CD14-positive monocyte (primary cell): ENCODE data around the gene PSMD5. TPM values are rescaled to one million over a fixed set of nuclear protein-coding genes. Genes with fewer than 3 reads are reported as not detected.

Experiments used
- DNase-seq, 3 donors: peaks; one replicate each; pipeline ENCODE4 v3.0.0-alpha.2; 2011 to 2022
- H2AFZ ChIP-seq: 2 replicates; pipeline ENCODE4 v1.6.0; 2012; ENCODE audit warnings: mild to moderate bottlenecking, low read depth, low read length, inconsistent platforms; ENCODE audit not compliant: insufficient read depth, poor library complexity, severe bottlenecking
- H3K27ac ChIP-seq, 2 donors: 1 replicate in 1 of 2; 2 replicates in 1 of 2; pipeline ENCODE4 v1.5.1; 2012 to 2013; ENCODE audit warnings: low read length in 2 of 2, control low read depth in 1 of 2, inconsistent platforms in 1 of 2, low read depth in 1 of 2, mild to moderate bottlenecking in 1 of 2
- H3K27me3 ChIP-seq, 2 donors: one replicate each; pipeline versions ENCODE4 v1.6.0 to v1.6.1; 2011 to 2013; ENCODE audit warnings: low read length in 2 of 2; ENCODE audit not compliant: control insufficient read depth in 2 of 2, insufficient read depth in 2 of 2
- H3K36me3 ChIP-seq, 2 donors: replicated peaks in 1 of 2; 1 replicate in 1 of 2; 2 replicates in 1 of 2; pipeline versions ENCODE4 v1.5.1 to v1.6.1; 2012 to 2013; ENCODE audit warnings: low read length in 2 of 2, control low read depth in 1 of 2, inconsistent platforms in 1 of 2, mild to moderate bottlenecking in 1 of 2; ENCODE audit not compliant: insufficient read depth in 2 of 2, control insufficient read depth in 1 of 2
- H3K4me1 ChIP-seq, 2 donors: 1 replicate in 1 of 2; 2 replicates in 1 of 2; pipeline versions ENCODE4 v1.5.1 to v1.6.1; 2012 to 2013; ENCODE audit warnings: low read length in 2 of 2, control low read depth in 1 of 2, inconsistent platforms in 1 of 2, mild to moderate bottlenecking in 1 of 2, moderate library complexity in 1 of 2; ENCODE audit not compliant: insufficient read depth in 2 of 2, control insufficient read depth in 1 of 2
- H3K4me2 ChIP-seq: replicated peaks from 2 replicates; pipeline ENCODE3; 2012; ENCODE audit warnings: low read length, moderate library complexity, mild to moderate bottlenecking; ENCODE audit not compliant: poor library complexity, severe bottlenecking; ENCODE audit errors: extremely low read depth
- H3K4me3 ChIP-seq, 3 experiments: fragments of 200-600 bp in 1 of 3; sonication (generic) in 1 of 3; replicated peaks in 1 of 3; 1 replicate in 2 of 3; 2 replicates in 1 of 3; pipeline ENCODE4 v1.5.1; 2011 to 2013; ENCODE audit warnings: low read length in 3 of 3, mild to moderate bottlenecking in 3 of 3, control low read depth in 2 of 3, low read depth in 2 of 3, inconsistent platforms in 1 of 3, moderate library complexity in 1 of 3
- H3K79me2 ChIP-seq: 2 replicates; pipeline ENCODE4 v1.6.0; 2012; ENCODE audit warnings: mild to moderate bottlenecking, control low read depth, inconsistent platforms, low read length, moderate library complexity; ENCODE audit not compliant: insufficient read depth
- H3K9ac ChIP-seq: 2 replicates; pipeline ENCODE4 v1.6.0; 2017; ENCODE audit warnings: low read length, mild to moderate bottlenecking; ENCODE audit not compliant: insufficient read depth, poor library complexity, severe bottlenecking
- H3K9me3 ChIP-seq, 2 donors: replicated peaks in 1 of 2; 1 replicate in 1 of 2; 2 replicates in 1 of 2; pipeline versions ENCODE4 v1.5.1 to v1.6.1; 2012 to 2013; ENCODE audit warnings: low read length in 2 of 2, control low read depth in 1 of 2; ENCODE audit not compliant: control insufficient read depth in 1 of 2, insufficient read depth in 1 of 2
- H4K20me1 ChIP-seq: 2 replicates; pipeline ENCODE4 v1.6.0; 2012; ENCODE audit warnings: mild to moderate bottlenecking, low read length, control low read depth, moderate library complexity; ENCODE audit not compliant: insufficient read depth
- H3K27ac Mint-ChIP-seq, 7 donors: one replicate each; pipeline ENCODE4 v1.8.0; 2020; ENCODE audit warnings: mild to moderate bottlenecking in 7 of 7, mixed read lengths in 7 of 7, moderate library complexity in 6 of 7, inconsistent platforms in 2 of 7
- H3K27me3 Mint-ChIP-seq, 3 donors: one replicate each; pipeline ENCODE4 v1.8.0; 2021 to 2022; ENCODE audit warnings: low read depth in 3 of 3, mild to moderate bottlenecking in 3 of 3, mixed read lengths in 3 of 3, moderate library complexity in 3 of 3, inconsistent platforms in 1 of 3
- H3K36me3 Mint-ChIP-seq, 2 donors: one replicate each; pipeline ENCODE4 v1.8.0; 2020; ENCODE audit warnings: mixed read lengths in 2 of 2, inconsistent platforms in 1 of 2, mild to moderate bottlenecking in 1 of 2
- H3K4me1 Mint-ChIP-seq: one replicate; pipeline ENCODE4 v1.8.0; 2020; ENCODE audit warnings: mild to moderate bottlenecking, mixed read lengths
- H3K4me3 Mint-ChIP-seq, 2 donors: one replicate each; pipeline ENCODE4 v1.8.0; 2020; ENCODE audit warnings: mild to moderate bottlenecking in 2 of 2, mixed read lengths in 2 of 2, moderate library complexity in 1 of 2
- H3K9me3 Mint-ChIP-seq, 7 donors: one replicate each; pipeline ENCODE4 v1.8.0; 2020 to 2022; ENCODE audit warnings: mixed read lengths in 7 of 7, mild to moderate bottlenecking in 6 of 7, moderate library complexity in 6 of 7, inconsistent platforms in 2 of 7
- CTCF ChIP-seq: fragments of 200-600 bp; IDR thresholded peaks from one replicate; pipeline ENCODE4 v1.8.0; 2022; ENCODE audit warnings: antibody characterized with exemption, mild to moderate bottlenecking
- WGBS: methylation state at CpG from one replicate; pipeline ENCODE4 v1.1.5; 2013; ENCODE audit warnings: missing lambda C conversion rate; ENCODE audit not compliant: insufficient coverage; 5-methylcytosine and 5-hydroxymethylcytosine counted together
- intact Hi-C, 2 donors: fragments of 100-400 bp; cut with micrococcal nuclease; formaldehyde crosslinking; loops; one replicate each; pipeline versions ENCODE4 v1.15.0 to v1.15.1; 2023
- polyA plus RNA-seq, 3 donors: library from polyadenylated mRNA; depleted of rRNA in 1 of 3; unstranded in 2 of 3; stranded (reverse) in 1 of 3; fragments of 300-500 nt in 2 of 3; fragments of >200 nt in 1 of 3; fragmentation: Illumina TruSeq in 2 of 3; gene quantifications; 1 replicate in 2 of 3; 2 replicates in 1 of 3; pipeline ENCODE4 v1.2.3, GENCODE V29; 2012 to 2021

The PSMD5 gene
- polyA plus RNA-seq, 3 donors = 10.0 to 20.9 (median 10.7) TPM

DNA sequence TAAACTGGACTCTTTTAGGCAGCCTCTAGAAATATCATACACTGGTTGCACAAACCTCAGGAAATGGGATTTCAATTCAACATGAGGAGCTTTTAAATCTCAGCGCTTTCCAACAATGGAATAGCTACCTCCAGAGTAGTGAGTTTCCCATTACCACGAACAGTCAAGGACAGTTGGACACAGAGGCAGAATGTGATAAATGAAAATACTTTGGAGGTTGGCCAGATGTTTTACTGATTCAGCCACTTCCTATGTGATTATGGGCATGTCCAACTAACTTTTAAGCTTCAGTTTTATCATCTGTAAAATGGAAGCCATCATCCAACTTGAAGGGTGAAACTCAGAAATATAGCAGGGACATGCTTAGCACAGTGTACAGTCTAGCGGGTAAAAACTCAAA, 51.6 kb downstream of the PSMD5 start:
- H3K9me3 ChIP-seq = no peaks in the 10 kb centered on the region
- no peaks in the 10 kb centered on the region for H3K27me3 Mint-ChIP-seq
- H3K4me1 ChIP-seq = peaks cover 30 to 41% of the 10 kb centered on the region in 2 donors
- H3K4me1 Mint-ChIP-seq = peaks cover 47% of the 10 kb centered on the region
- peak overlapping the region in 1 of 2 donors; percentile 89 for H3K27ac ChIP-seq
- H3K79me2 ChIP-seq = peaks cover 76% of the 10 kb centered on the region
- H3K4me3 Mint-ChIP-seq = no peak overlapping the region
- H3K27me3 ChIP-seq = no peaks in the 10 kb centered on the region
- no peak overlapping the region for H3K9ac ChIP-seq
- peaks cover 9% of the 10 kb centered on the region for H4K20me1 ChIP-seq
- no peak for TF ChIP-seq CTCF
- H2AFZ ChIP-seq = no peak overlapping the region
- H3K36me3 ChIP-seq = peaks cover 20 to 39% of the 10 kb centered on the region in 2 donors
- peak overlapping the region in 1 of 3 experiments; percentile 79 for H3K4me3 ChIP-seq
- H3K9me3 Mint-ChIP-seq = no peaks in the 10 kb centered on the region
- H3K27ac Mint-ChIP-seq = peak overlapping the region in 4 of 7 donors; percentile 10 to 89 (median 38)
- peaks cover 33 to 42% of the 10 kb centered on the region in 2 donors for H3K36me3 Mint-ChIP-seq
- intact Hi-C loops = loop anchor here in 1 of 2 donors (10.0 kb wide), 1 partner anchor 54 kb away; the partner anchor contains the start of gene PSMD5
- DNase-seq = no peak
- no peak overlapping the region for H3K4me2 ChIP-seq
- WGBS = 100% methylated on average over 1 of the region's 3 CpGs

- Histone ChIP-seq H3K4me2 (no peak overlapping the region), H3K27ac (peak overlapping the region in 1 of 2 donors; percentile 68), H3K27me3 (no peaks in the 10 kb centered on the region), H3K4me3 (no peak overlapping the region), H3K79me2 (peaks cover 98% of the 10 kb centered on the region), H3K36me3 (peaks cover 26 to 52% of the 10 kb centered on the region in 2 donors), H2AFZ (no peak overlapping the region), H3K9ac (no peak overlapping the region), H3K4me1 (peaks cover 33 to 53% of the 10 kb centered on the region in 2 donors), H3K9me3 (no peaks in the 10 kb centered on the region), H4K20me1 (peaks cover 18% of the 10 kb centered on the region)
- intact Hi-C loops = loop anchor here (2.0 to 10.0 kb wide), 2 partner anchors 43 to 53 kb away; no protein-coding TSS in a partner anchor
- no CpG with 5 or more reads among the region's 4 CpGs for WGBS
- DNase-seq = peak in 1 of 3 donors; percentile 39
- no peaks in the 10 kb centered on the region for H3K9me3 Mint-ChIP-seq
- TF ChIP-seq CTCF = no peak
- peaks cover 57% of the 10 kb centered on the region for H3K4me1 Mint-ChIP-seq
- H3K4me3 Mint-ChIP-seq = no peak overlapping the region
- H3K27ac Mint-ChIP-seq = peak overlapping the region; percentile 42 to 84 (median 68)
- no peaks in the 10 kb centered on the region for H3K27me3 Mint-ChIP-seq
- H3K36me3 Mint-ChIP-seq = peaks cover 46 to 59% of the 10 kb centered on the region in 2 donors
These were observed 54.8 kb downstream of the PSMD5 start for GRCh38 chr9:120787933-120788332.
